Stimulated activated CD8-positive, alpha-beta memory T cell treated with anti-CD3 and anti-CD28 coated beads, Interleukin-4, amount 100 ng/mL, for 48 hours (primary cell): ENCODE data around the gene FHIT.

ENCODE experiments used
- DNase-seq: peaks from one replicate; pipeline ENCODE4 v3.0.0-alpha.2; 2020

Gene FHIT

GRCh38 chr3:60434950-60435349 lies 816.3 kb downstream of the FHIT start:
- no peak for DNase-seq

DNA sequence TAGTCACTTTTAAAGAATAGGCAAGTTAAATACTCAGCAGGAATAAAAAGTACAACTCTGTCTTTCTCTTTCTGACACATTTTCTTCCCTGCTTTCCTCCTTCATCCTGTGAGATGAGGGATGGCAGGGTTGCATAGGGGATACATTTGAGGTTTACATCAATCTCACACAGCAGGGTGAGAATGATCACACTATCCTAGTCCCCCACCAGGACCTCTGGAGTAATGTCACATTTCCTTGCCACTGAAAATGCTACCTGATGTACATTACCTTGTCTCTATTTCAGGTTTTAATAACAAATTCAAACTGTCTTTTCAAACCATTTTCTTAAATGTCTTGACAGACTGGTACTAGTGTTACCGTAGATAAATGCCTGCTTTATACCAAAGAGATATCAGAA lies 816.9 kb downstream of the FHIT start:
- no peak for DNase-seq

GRCh38 chr3:60431599-60431958 lies 819.7 kb downstream of the FHIT start:
- no peak for DNase-seq

- no peak for DNase-seq
Measured at GRCh38 chr3:60430205-60430604, 821.0 kb downstream of the FHIT start.

DNA sequence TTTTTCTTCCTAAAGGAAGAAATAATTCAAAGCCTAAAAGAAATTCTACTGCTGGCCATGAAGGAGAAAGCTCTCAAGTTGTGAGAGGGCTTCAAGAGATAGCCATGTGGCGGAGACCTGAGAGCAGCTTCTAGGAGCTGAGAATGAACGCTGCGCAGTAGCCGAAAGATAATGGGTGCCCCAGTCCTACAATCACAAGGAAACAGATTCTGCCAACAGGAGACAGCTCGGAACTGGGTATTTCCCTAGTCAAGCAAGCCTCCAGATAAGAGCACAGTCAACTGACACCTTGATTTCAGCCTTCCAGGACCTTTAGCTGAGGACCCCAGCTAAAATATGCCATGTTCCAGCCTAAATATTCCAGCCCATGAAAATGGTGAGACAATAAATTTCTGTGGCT lies 824.1 kb downstream of the FHIT start:
- no peak for DNase-seq

- DNase-seq, result no peak
Measured at GRCh38 chr3:60424942-60425341, 826.3 kb downstream of the FHIT start.

DNA sequence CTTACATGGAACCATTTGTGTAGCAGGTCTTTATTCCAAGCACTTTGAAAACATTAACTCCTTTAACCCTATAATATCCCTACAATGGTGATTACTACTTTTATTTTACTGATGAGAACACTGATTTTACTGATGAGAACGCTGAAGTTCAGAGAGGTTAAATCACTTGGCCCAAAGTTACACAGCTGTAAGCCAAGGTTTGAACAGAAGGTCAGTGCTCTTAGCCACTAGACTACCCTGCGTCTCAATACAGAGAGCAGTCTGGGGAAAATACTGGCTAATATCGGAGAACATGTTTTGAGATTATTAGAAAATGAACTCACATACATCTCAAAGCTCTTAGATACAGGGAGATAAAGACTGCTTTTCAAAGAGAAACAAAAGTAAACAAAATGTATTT lies 827.2 kb downstream of the FHIT start:
- DNase-seq, result no peak

- DNase-seq, result no peak
Measured at GRCh38 chr3:60423556-60423955, 827.7 kb downstream of the FHIT start.

GRCh38 chr3:60421749-60422446 lies 829.4 kb downstream of the FHIT start:
- DNase-seq, result no peak

- no peak for DNase-seq
Measured at GRCh38 chr3:60417576-60417975, 833.7 kb downstream of the FHIT start.

GRCh38 chr3:60414011-60414410 lies 837.2 kb downstream of the FHIT start:
- DNase-seq, result no peak

GRCh38 chr3:60413551-60413950 lies 837.7 kb downstream of the FHIT start:
- no peak for DNase-seq

DNA sequence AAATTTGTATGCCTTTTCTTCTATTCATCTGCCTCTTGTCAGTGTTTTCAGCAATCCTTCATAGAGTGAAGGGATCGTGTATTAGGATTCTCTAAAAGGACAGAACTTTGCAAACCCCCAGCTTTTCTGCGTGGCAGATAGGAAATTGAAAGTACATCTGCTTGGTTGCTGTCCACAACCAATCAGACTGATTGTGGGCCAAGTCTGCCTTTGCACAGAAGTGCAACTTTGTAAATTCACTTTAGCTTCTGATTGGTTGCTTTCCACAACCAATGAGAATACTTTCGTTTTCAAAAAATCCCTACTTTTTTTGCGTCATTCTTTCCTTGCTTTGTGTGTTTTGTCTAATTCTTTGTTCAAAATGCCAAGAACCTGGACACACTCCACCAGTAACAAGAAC lies 847.4 kb downstream of the FHIT start:
- DNase-seq, result no peak

DNA sequence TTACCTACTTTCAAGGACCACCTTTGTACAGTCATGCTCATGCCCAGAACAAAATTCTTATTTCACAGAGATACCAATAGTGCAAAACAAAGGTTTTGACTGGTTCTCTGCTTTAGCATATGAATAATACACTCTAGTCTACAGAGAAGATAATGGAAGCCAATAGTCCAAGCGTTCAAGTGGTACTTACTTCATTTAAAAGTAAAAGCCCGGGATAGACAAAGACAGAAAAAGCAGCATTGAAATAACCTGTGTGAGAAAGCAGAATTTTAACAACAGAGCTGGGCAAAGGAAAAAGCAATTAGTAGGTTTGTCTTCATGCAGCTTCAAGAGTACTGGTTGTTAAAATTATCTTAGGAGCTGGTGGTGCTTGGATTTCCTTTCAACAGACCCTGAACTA lies 848.3 kb downstream of the FHIT start:
- DNase-seq, result no peak

DNA sequence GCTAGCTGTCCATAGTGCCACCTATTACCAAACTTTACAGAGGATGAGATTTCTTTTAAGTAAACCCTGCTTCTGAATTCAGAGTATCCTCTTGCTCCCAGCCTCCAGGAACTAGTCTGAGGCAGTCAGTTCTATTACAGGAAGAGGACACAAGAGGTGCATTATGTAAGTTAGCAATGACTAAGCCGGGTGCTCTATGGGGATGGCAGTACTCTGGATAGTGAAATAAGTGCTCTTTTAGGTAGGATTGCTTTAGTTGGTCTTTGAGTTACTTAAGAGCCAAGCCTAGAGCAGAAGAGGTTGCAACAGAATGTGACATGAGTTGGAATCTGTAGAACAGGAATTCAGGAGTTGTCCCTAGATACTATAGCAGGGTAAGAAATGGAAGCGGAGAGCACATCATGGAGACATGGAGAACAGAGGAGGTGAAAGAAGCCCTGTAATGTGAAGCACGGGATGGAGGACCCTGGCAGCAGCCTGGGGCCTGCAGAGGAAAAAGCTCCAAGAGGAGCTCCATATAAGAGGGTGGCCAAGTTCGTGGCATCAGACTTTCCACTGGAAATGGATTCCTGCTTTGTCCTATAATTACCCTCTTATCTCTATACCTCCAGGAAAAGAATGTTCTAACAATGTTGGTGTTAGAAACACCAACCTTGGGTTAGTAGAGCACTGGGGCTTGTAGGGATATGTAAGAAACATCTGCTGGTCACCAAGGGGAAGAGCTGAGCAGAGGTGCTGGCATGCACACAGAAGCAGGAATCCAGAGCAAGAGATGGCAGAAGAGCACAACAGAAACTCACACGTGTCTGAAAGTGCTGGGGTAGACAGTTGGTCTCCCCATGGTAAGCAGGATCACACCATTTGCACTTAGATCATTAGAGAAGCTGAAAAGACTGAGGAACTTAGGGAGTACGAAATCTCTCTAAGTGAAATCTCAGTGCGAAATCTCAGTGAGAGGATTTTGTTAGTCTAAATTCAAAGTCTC lies 851.1 kb downstream of the FHIT start:
- DNase-seq, result no peak

DNA sequence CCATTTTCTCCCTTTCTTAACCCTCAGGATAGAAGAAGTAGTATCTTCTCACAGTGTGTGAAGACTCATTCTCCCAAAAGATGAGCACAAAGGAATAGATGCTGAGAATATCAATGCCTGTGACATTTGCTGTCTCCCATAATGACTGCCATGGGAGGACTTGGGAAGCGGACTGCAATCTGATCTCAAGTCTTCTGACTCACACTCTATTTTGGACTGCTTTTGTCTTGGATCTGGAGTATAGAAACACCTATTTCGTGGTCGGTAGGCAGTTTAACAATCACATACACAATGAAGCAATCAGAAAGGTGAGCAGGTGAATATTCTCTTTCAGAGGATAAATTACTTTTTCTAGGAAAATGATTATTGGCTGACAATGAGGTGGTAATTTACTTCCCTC lies 852.0 kb downstream of the FHIT start:
- DNase-seq, result no peak

GRCh38 chr3:60395173-60395762 lies 856.0 kb downstream of the FHIT start:
- DNase-seq, result no peak

- no peak for DNase-seq
Measured at GRCh38 chr3:60393946-60394345, 857.3 kb downstream of the FHIT start.

GRCh38 chr3:60392501-60392900 lies 858.8 kb downstream of the FHIT start:
- no peak for DNase-seq

GRCh38 chr3:60391292-60391691 lies 860.0 kb downstream of the FHIT start:
- no peak for DNase-seq

GRCh38 chr3:60388731-60389130 lies 862.5 kb downstream of the FHIT start:
- DNase-seq, result no peak

- DNase-seq, result no peak
Measured at GRCh38 chr3:60386306-60386705, 864.9 kb downstream of the FHIT start.

DNA sequence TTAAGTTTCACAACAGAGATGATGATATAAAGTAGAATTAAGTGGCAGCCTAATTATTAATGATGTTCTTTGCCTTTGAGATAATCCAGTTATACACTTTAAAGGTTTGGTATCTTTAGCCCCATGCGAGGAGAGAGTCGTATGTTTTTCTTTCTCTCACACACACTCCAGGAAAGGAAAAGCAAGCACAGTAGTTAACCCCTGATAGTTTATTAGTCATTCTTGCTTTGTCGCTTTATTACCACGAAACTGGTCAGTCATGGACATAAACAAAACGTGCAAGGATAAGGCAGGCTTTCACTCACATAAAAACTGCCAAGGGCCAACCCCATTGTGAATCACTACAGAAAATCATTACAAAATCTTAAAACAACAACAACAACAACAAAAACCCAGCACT lies 866.9 kb downstream of the FHIT start:
- DNase-seq, result no peak

DNA sequence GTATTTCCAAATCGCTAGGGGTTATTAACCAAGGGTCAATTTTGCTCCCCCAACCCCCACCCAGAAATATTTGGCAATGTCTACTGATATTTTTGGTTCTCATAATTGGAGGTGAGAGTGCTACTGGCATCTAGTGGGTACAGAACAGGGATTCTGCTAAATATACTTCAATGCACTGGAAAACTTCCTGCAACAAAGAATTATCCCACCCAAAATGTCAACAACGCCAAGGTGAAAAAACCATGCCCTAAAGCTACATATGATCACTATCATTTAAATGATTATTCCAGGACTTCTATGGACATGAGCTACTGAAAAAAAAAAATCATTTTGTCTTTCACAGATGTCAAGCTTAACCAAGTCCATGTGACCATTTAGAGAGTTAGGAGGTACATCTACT lies 867.9 kb downstream of the FHIT start:
- no peak for DNase-seq
